HG03139 (cell line): Measurements from ENCODE around the gene ZRANB3.
A peak's percentile ranks its signal among the peaks of the same experiment; 100 is the strongest.
"Not testable (repeated sequence)": the region's sequence is repeated elsewhere in the genome, so short reads cannot be mapped to it uniquely, and the experiment has no call there.

Source experiments
- ATAC-seq: cut with Tn5 transposase; IDR thresholded peaks from one replicate; pipeline ENCODE4 v1.9.1; 2021; ENCODE audit not compliant: unreplicated experiment

The ZRANB3 gene

GRCh38 chr2:135530313-135531230 is at the start of gene ZRANB3:
TSS of gene ZRANB3 (minus strand) at chr2:135531218.
- peak; percentile 63 for ATAC-seq

- ATAC-seq = no peak
Measured at GRCh38 chr2:135573620-135574019, 42.6 kb upstream of the ZRANB3 start.

- no peak for ATAC-seq
Measured at GRCh38 chr2:135570884-135571283, 39.9 kb upstream of the ZRANB3 start.

- no peak for ATAC-seq
Measured at GRCh38 chr2:135563793-135564192, 32.8 kb upstream of the ZRANB3 start.

- no peak for ATAC-seq
Measured at GRCh38 chr2:135561925-135562324, 30.9 kb upstream of the ZRANB3 start.

GRCh38 chr2:135557530-135557929 is 26.5 kb upstream of the ZRANB3 start:
- no peak for ATAC-seq

GRCh38 chr2:135555311-135555710 is 24.3 kb upstream of the ZRANB3 start:
- ATAC-seq = no peak

- no peak for ATAC-seq
Measured at GRCh38 chr2:135552887-135553286, 21.9 kb upstream of the ZRANB3 start.

- no peak for ATAC-seq
Measured at GRCh38 chr2:135551356-135551755, 20.3 kb upstream of the ZRANB3 start.

GRCh38 chr2:135547311-135547710 is 16.3 kb upstream of the ZRANB3 start:
- no peak for ATAC-seq

GRCh38 chr2:135546436-135546835 is 15.4 kb upstream of the ZRANB3 start:
- no peak for ATAC-seq

GRCh38 chr2:135533545-135533944 is 2.5 kb upstream of the ZRANB3 start:
- ATAC-seq = not testable (repeated sequence)

- no peak for ATAC-seq
Measured at GRCh38 chr2:135532581-135532980, 1.6 kb upstream of the ZRANB3 start.

GRCh38 chr2:135531231-135532197 is 496 bp upstream of the ZRANB3 start, which contains the start of gene R3HDM1:
TSS of gene R3HDM1 (plus strand) at chr2:135531484. CDS start at chr2:135604846, 73,362 bp downstream.
- ATAC-seq = peak; percentile 79

GRCh38 chr2:135528006-135528405 is 3.0 kb downstream of the ZRANB3 start:
- ATAC-seq = no peak

GRCh38 chr2:135525786-135526185 is 5.2 kb downstream of the ZRANB3 start:
- no peak for ATAC-seq

GRCh38 chr2:135512099-135512498 is 18.9 kb downstream of the ZRANB3 start:
- no peak for ATAC-seq

GRCh38 chr2:135510577-135510976 is 20.4 kb downstream of the ZRANB3 start:
- no peak for ATAC-seq

- no peak for ATAC-seq
Measured at GRCh38 chr2:135504811-135505210, 26.2 kb downstream of the ZRANB3 start.

GRCh38 chr2:135498588-135498987 is 32.4 kb downstream of the ZRANB3 start:
- ATAC-seq = not testable (repeated sequence)

GRCh38 chr2:135494917-135495316 is 36.1 kb downstream of the ZRANB3 start:
- no peak for ATAC-seq
